ENCODE measurements around the gene GOLGA8R. TPM values are rescaled to one million over a fixed set of nuclear protein-coding genes. Genes with fewer than 3 reads are reported as not detected.
"Not testable (repeated sequence)": the region's sequence is repeated elsewhere in the genome, so short reads cannot be mapped to it uniquely, and the experiment has no call there.

The GOLGA8R gene
- total RNA-seq, 1 experiment from 2014 or later: 0.90 TPM

DNA sequence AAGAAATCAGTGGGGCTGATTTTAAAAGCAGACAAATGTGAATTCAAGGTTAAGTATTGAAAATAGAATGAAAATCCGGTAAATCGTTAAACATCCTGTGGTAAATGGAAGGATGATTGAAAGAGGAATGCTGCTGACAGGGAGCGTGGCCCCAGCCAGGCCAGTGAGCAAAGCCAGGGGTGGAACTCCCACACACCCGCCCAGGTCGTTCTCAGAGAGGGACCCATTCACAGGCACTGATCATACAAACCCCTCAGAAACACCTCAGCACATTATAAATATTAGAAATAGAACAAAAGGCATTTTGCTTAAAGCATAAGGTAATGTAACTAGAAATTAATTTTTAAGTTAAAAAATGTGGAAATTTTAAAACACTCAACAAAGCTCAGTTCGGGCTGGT is 59.0 kb downstream of the GOLGA8R start:
- H3K4me3 ChIP-seq; H3F3A ChIP-seq (ENCODE audit: insufficient read depth, low read depth); CTCF ChIA-PET; H3K4me1 ChIP-seq (replicated peaks; ENCODE audit: insufficient read depth); H2AFZ ChIP-seq; DNase-seq; POLR2A ChIA-PET (ENCODE audit: unreplicated experiment); H4K20me1 ChIP-seq (ENCODE audit: insufficient read depth); BruUV-seq (replicated peaks); H3K9me3 ChIP-seq (ENCODE audit: insufficient read depth, low read depth); H3K79me2 ChIP-seq (ENCODE audit: low read depth); H3K27me3 ChIP-seq (ENCODE audit: insufficient read depth, low read depth); H3K36me3 ChIP-seq (ENCODE audit: low read depth); intact Hi-C loops (cut with micrococcal nuclease; ENCODE audit: unreplicated experiment); H3K9me2 ChIP-seq (ENCODE audit: insufficient read depth); H3K4me2 ChIP-seq; H3K27ac ChIP-seq: not testable (repeated sequence)

Other genes with a start within 250 kb of the GOLGA8R start
- gene CHRFAM7A, start 20.7 kb downstream of the GOLGA8R start, total RNA-seq (2021): not detected in 2 replicates
- not detected in 2 replicates for gene GOLGA8Q, start 137.8 kb upstream of the GOLGA8R start, total RNA-seq (2021)
- not detected in 2 replicates for gene GOLGA8H, start 189.8 kb upstream of the GOLGA8R start, total RNA-seq (2021)

Measured in PC-9 (cell line).